Kidney epithelial cell (primary cell): ENCODE data around the gene FAM13A. TPM values are rescaled to one million over a fixed set of nuclear protein-coding genes. Genes with fewer than 3 reads are reported as not detected.

ENCODE experiments used
- DNase-seq: peaks from one replicate; pipeline ENCODE4 v3.0.0-alpha.2; 2010; ENCODE audit warnings: low read depth
- H3K27me3 ChIP-seq: 2 replicates; pipeline ENCODE4 v1.6.0; 2011; ENCODE audit warnings: low read length; ENCODE audit not compliant: control insufficient read depth, insufficient read depth
- H3K36me3 ChIP-seq: 2 replicates; pipeline ENCODE4 v1.5.1; 2011; ENCODE audit warnings: low read length; ENCODE audit not compliant: control insufficient read depth, insufficient read depth
- H3K4me3 ChIP-seq: 2 replicates; pipeline ENCODE4 v1.5.1; 2011; ENCODE audit warnings: low read depth, mild to moderate bottlenecking, control low read depth, low read length
- total RNA-seq: library from RNA; depleted of rRNA; stranded (reverse); fragments of >200 nt; gene quantifications from 2 replicates; pipeline ENCODE4 v1.2.3, GENCODE V29; 2015
- TF ChIP-seq, protein P1 (sequence below): IDR thresholded peaks from 2 replicates; pipeline ENCODE4 v1.5.1; 2011; ENCODE audit warnings: mild to moderate bottlenecking, moderate library complexity, low read length, control low read depth, inconsistent platforms; ENCODE audit not compliant: insufficient read depth, poor library complexity, severe bottlenecking

The FAM13A gene
- total RNA-seq, 1 donor from 2014 or later, result 3.4 TPM

- H3K36me3 ChIP-seq, result no peaks in the 10 kb centered on the region
- no peaks in the 10 kb centered on the region for H3K27me3 ChIP-seq
- no peak overlapping the region for H3K4me3 ChIP-seq
- TF ChIP-seq, protein P1, sequence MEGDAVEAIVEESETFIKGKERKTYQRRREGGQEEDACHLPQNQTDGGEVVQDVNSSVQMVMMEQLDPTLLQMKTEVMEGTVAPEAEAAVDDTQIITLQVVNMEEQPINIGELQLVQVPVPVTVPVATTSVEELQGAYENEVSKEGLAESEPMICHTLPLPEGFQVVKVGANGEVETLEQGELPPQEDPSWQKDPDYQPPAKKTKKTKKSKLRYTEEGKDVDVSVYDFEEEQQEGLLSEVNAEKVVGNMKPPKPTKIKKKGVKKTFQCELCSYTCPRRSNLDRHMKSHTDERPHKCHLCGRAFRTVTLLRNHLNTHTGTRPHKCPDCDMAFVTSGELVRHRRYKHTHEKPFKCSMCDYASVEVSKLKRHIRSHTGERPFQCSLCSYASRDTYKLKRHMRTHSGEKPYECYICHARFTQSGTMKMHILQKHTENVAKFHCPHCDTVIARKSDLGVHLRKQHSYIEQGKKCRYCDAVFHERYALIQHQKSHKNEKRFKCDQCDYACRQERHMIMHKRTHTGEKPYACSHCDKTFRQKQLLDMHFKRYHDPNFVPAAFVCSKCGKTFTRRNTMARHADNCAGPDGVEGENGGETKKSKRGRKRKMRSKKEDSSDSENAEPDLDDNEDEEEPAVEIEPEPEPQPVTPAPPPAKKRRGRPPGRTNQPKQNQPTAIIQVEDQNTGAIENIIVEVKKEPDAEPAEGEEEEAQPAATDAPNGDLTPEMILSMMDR, result no peak
- DNase-seq, result no peak
Observed at GRCh38 chr4:88747351-88747750, 309.6 kb downstream of the FAM13A start.

DNA sequence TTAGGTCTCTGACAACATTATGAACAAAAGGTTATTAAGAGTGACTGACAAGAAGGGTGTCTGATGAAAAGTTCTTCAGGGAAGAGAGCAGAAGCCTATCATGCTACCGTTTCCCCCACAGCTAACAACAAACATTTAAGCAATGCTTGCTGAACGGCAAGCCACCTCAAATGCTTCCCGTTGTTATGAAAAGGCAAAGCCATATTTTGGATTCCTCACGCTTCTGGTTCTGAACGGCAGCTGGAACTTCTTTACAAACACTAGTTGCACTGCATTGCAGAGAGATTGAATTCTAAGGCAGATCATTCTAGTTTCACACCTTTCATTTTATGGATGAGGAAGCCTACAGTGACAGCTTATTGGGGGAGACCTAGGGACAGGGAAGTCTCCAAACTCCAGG lies 310.8 kb downstream of the FAM13A start:
- TF ChIP-seq, protein P1, result no peak

DNA sequence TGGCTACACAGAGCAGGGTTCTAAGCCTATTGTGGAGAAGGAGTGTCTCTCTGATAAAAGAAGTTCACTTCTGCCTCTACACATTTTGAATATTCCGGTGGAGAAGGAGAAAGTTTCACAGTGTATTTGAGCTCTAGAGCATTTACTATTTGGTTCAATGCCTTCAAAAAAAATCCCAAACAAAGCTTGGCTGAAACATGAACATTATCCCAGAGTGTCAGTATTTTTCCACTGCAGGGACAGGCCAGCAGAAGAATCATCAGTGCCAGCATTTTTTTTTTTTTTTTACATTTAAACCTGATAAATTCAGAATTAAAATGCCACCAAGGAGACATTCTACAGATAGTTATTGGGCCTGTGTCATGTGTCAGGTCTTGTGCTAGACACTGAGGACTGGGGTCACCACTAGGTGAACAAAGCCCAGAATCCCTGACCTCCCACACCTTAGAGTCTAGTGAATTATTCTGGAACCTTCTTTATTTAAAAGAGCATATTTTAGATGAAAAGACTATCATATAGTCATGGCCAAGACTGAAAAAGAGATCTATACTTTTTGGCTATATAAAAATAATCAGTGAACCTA lies 311.3 kb downstream of the FAM13A start:
- TF ChIP-seq, protein P1, result no peak
- Histone ChIP-seq H3K4me3 (no peak overlapping the region), H3K27me3 (no peaks in the 10 kb centered on the region), H3K36me3 (no peaks in the 10 kb centered on the region)
- DNase-seq, result no peak

More for the DNA sequence above, 310.8 kb downstream of the FAM13A start:
- Histone ChIP-seq H3K27me3 (no peaks in the 10 kb centered on the region), H3K36me3 (no peaks in the 10 kb centered on the region), H3K4me3 (no peak overlapping the region)
- DNase-seq, result no peak

DNA sequence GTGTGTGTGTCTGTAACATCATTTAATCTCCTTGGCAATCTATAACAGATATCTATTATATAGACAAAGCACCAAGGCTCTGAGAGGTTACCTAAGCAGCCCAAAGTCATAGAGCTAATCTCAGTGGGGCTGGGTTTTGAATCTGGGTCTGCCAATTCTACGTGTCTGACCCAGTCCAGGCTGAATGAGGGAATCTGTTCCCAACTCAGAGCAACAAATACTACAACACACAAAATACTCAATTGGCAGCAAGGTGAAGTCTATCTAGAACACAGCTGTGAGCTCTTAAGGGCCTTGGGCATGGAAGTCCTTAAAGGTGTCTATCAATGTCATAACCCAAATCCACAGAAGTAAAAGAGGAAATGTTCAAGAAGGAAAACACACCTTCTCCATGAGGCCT lies 311.8 kb downstream of the FAM13A start:
- Histone ChIP-seq H3K36me3 (no peaks in the 10 kb centered on the region), H3K27me3 (no peaks in the 10 kb centered on the region), H3K4me3 (no peak overlapping the region)
- DNase-seq, result no peak
- TF ChIP-seq, protein P1, result no peak

DNA sequence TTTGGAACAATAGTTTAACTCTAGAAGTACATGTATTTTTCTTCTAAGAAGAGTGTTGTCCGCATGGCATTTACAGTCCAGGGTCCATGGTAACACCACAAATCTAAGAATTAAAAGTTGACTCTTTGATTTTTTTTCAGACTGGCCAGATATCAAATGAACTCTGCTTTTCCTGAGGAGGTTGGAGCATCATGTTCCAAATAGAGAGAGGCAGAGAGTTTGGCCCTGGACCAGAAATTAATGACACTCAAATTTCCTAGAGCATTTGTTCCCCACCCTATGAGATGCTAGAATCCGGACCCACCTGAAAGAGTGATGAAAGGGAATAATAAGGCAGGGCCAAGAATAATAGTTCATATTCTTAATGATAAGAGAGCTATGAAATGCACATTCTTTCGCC lies 312.4 kb downstream of the FAM13A start:
- Histone ChIP-seq H3K4me3 (no peak overlapping the region), H3K36me3 (no peaks in the 10 kb centered on the region), H3K27me3 (no peaks in the 10 kb centered on the region)
- TF ChIP-seq, protein P1, result no peak
- DNase-seq, result no peak

DNA sequence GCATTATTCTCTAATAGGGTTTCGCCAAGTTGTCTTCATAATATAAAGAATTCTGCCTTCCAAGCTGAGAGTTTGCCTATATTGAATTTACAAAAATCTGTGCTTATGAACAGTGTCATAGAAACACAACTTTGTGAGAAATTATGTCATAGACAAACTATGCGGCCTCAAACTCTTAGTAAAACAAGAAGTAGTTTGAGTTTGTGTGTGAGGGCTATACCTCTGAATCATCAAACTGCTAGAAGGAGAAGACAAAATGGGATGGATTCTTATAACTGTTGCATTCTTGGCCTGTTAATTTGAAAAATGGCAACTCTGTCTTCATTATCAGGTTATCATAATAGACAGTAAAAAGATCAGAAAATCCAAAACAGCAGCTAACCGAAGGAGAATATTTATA lies 313.3 kb downstream of the FAM13A start:
- TF ChIP-seq, protein P1, result no peak
- peak; percentile 58 for DNase-seq
- Histone ChIP-seq H3K36me3 (no peaks in the 10 kb centered on the region), H3K4me3 (no peak overlapping the region), H3K27me3 (no peaks in the 10 kb centered on the region)
